GM12878 (cell line): ENCODE measurements around the gene SPI1. TPM values are rescaled to one million over a fixed set of nuclear protein-coding genes. Genes with fewer than 3 reads are reported as not detected.

Experiments
- ATAC-seq: fragments of 200-7000 bp; cut with Tn5 transposase; 3 replicates; pipeline ENCODE4 v1.9.1; 2020; ENCODE audit warnings: mild to moderate bottlenecking, moderate library complexity
- BruUV-seq: library from RNA; stranded (reverse); fragments of 400-500 nt; replicated peaks from 2 replicates; lab custom pipeline; 2021; lab: Mats Ljungman, UMichigan
- CTCF ChIA-PET: fragments of 300-600 bp; sonication (Branson Sonifier 250); formaldehyde crosslinking; extraction: SDS; loops from one replicate; lab custom pipeline; 2021; ENCODE audit warnings: inconsistent platforms; lab: Yijun Ruan, JAX
- POLR2A ChIA-PET: fragments of 350-600 bp; formaldehyde crosslinking; extraction: SDS; loops from one replicate; lab custom pipeline; 2021; ENCODE audit warnings: inconsistent platforms; lab: Charles Lee
- RAD21 ChIA-PET: fragments of 300-600 bp; sonication (Branson Sonifier 250); formaldehyde crosslinking; loops from one replicate; lab custom pipeline; 2023; ENCODE audit warnings: antibody characterized with exemption; ENCODE audit not compliant: unreplicated experiment; lab: Charles Lee
- SMC1A ChIA-PET: fragments of 300-600 bp; sonication (Branson Sonifier 250); formaldehyde crosslinking; loops from one replicate; lab custom pipeline; 2023; ENCODE audit not compliant: unreplicated experiment, uncharacterized antibody; lab: Charles Lee
- DNase-seq: peaks from one replicate; pipeline ENCODE4 v3.0.0-alpha.2; 2011; ENCODE audit warnings: low read depth, low spot score
- FAIRE-seq: peaks from 3 replicates; lab custom pipeline; 2011; peaks lifted over from hg19 to GRCh38; lab: Jason Lieb, UNC
- H2AFZ ChIP-seq: 2 replicates; pipeline ENCODE4 v1.6.0; 2011; ENCODE audit warnings: low read depth, low read length, control low read depth; ENCODE audit not compliant: control insufficient read depth
- H3K27ac ChIP-seq: 2 replicates; pipeline ENCODE4 v1.5.1; 2011; ENCODE audit warnings: control low read depth; ENCODE audit not compliant: control insufficient read depth, insufficient read depth
- H3K27me3 ChIP-seq, 2 experiments: replicated peaks in 1 of 2; 2 replicates each; pipeline versions ENCODE4 v1.6.0 to v1.6.1; 2011; ENCODE audit warnings: low read length in 1 of 2; ENCODE audit not compliant: control insufficient read depth in 2 of 2, insufficient read depth in 2 of 2
- H3K36me3 ChIP-seq, 2 experiments: 2 replicates each; pipeline ENCODE4 v1.5.1; 2011; ENCODE audit warnings: low read length in 1 of 2; ENCODE audit not compliant: control insufficient read depth in 2 of 2, insufficient read depth in 2 of 2
- H3K4me1 ChIP-seq: 2 replicates; pipeline ENCODE4 v1.6.1; 2011; ENCODE audit warnings: mild to moderate bottlenecking, low read length, moderate library complexity, mixed read lengths; ENCODE audit not compliant: control insufficient read depth, insufficient read depth
- H3K4me2 ChIP-seq: 2 replicates; pipeline ENCODE4 v1.6.0; 2011; ENCODE audit warnings: control low read depth; ENCODE audit not compliant: control insufficient read depth, insufficient read depth
- H3K4me3 ChIP-seq: fragments of 200-600 bp; sonication (generic); 2 replicates; pipeline ENCODE4 v1.5.1; 2016
- H3K79me2 ChIP-seq: 2 replicates; pipeline ENCODE4 v1.6.0; 2011; ENCODE audit warnings: low read length; ENCODE audit not compliant: control insufficient read depth, insufficient read depth
- H3K9ac ChIP-seq: 2 replicates; pipeline ENCODE4 v1.8.0; 2011; ENCODE audit warnings: low read length, control low read depth, mixed read lengths; ENCODE audit not compliant: control insufficient read depth, insufficient read depth
- H3K9me3 ChIP-seq: replicated peaks from 3 replicates; pipeline ENCODE4 v1.5.1; 2011; ENCODE audit warnings: mild to moderate bottlenecking, low read length; ENCODE audit not compliant: control insufficient read depth, insufficient read depth
- H4K20me1 ChIP-seq: 2 replicates; pipeline ENCODE4 v1.6.0; 2011; ENCODE audit not compliant: control insufficient read depth, insufficient read depth
- GABPA ChIP-seq: IDR thresholded peaks from 2 replicates; pipeline ENCODE4 v1.6.1; 2014; ENCODE audit warnings: antibody characterized with exemption, low read depth, mild to moderate bottlenecking, inconsistent platforms
- REST ChIP-seq: IDR thresholded peaks from 2 replicates; pipeline ENCODE4 v1.6.1; 2012; ENCODE audit warnings: mild to moderate bottlenecking, low read depth, low read length
- SIX5 ChIP-seq: IDR thresholded peaks from 2 replicates; pipeline ENCODE4 v1.6.1; 2011; ENCODE audit warnings: mild to moderate bottlenecking, low read depth, low read length, moderate library complexity; ENCODE audit not compliant: severe bottlenecking
- TARDBP ChIP-seq: IDR thresholded peaks from 2 replicates; pipeline ENCODE4 v1.6.1; 2016; ENCODE audit warnings: borderline replicate concordance
- WGBS: methylation state at CpG from one replicate; pipeline ENCODE4 v1.1.6; 2016; ENCODE audit warnings: low lambda C conversion rate; ENCODE audit not compliant: insufficient replicate concordance, insufficient coverage; ENCODE audit errors: missing lambda C conversion rate; 5-methylcytosine and 5-hydroxymethylcytosine counted together
- in situ Hi-C: fragments of 300-500 bp; cut with MboI; formaldehyde crosslinking; loops from 9 replicates; pipeline ENCODE4 v1.14.3; 2018; ENCODE audit warnings: mixed read lengths
- intact Hi-C: fragments of 100-400 bp; cut with micrococcal nuclease; formaldehyde crosslinking; loops from one replicate; pipeline ENCODE4 v1.14.2; 2022; ENCODE audit not compliant: unreplicated experiment
- polyA plus RNA-seq, 11 experiments: library from polyadenylated mRNA; depleted of rRNA in 4 of 11; unstranded in 6 of 11; stranded (reverse) in 5 of 11; fragments of >200 nt; fragmentation: Nextera tagmentation in 4 of 11; fragmentation: Illumina TruSeq in 1 of 11; extraction: Ambion mirVana in 4 of 11; extraction: Trizol in 1 of 11; gene quantifications; 1 replicate in 1 of 11; 2 replicates in 10 of 11; pipeline versions ENCODE4 v1.2.1 to v1.2.3, GENCODE V29; 2011 to 2016; ENCODE audit warnings: inconsistent platforms in 2 of 11, missing spikeins in 2 of 11, low read depth in 1 of 11
- total RNA-seq, 4 experiments: library from RNA; depleted of rRNA in 3 of 4; stranded (reverse); fragments of >200 nt in 3 of 4; fragmentation: Illumina TruSeq in 1 of 4; extraction: Trizol in 1 of 4; gene quantifications; 2 replicates each; pipeline versions ENCODE4 v1.2.1 to v1.2.3, GENCODE V29; 2013 to 2021

Gene SPI1
- total and polyA plus RNA-seq, 10 of the 15 experiments (the other 5 are each of a cell fraction or from before 2014, with no cell fraction given) = 0.05 to 31.1 (median 9.7) TPM

DNA sequence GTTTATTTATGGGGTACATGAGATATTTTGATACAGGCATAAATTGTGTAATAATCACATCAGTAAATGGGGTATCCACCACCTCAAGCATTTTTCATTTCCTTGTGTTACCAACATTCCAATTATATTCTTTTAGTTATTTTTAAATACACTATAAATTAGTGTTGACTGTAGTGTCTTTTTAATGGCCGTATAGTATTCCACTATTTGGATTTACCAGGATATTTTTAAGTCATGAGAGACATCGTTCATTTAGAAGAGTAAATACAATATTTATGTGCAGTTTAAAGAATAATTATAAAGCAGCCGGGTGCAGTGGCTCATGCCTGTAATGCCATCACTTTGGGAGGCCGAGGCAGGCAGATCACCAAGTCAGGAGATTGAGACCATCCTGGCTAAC lies 6.2 kb upstream of the SPI1 start:
- no peak for DNase-seq
- in situ Hi-C loops = no loop called here

More for the DNA sequence above, 6.2 kb upstream of the SPI1 start:
- H3K79me2 ChIP-seq = no peaks in the 10 kb centered on the region
- ChIA-PET SMC1A (no interaction called here), RAD21 (no interaction called here), POLR2A (no interaction called here), CTCF (interaction anchor here (1.8 kb wide), 1 partner anchor 10 kb away, joined by 5 read pairs; no protein-coding TSS in a partner anchor)
- H2AFZ ChIP-seq = no peak overlapping the region
- H4K20me1 ChIP-seq = no peaks in the 10 kb centered on the region
- no peaks in the 10 kb centered on the region for H3K9me3 ChIP-seq
- no TSS peak for BruUV-seq
- ATAC-seq = no peak
- no peaks in the 10 kb centered on the region for H3K27me3 ChIP-seq
- FAIRE-seq = no peak
- no peak overlapping the region for H3K27ac ChIP-seq
- no peak overlapping the region for H3K9ac ChIP-seq
- H3K4me1 ChIP-seq = no peaks in the 10 kb centered on the region
- H3K4me2 ChIP-seq = no peak overlapping the region
- no peaks in the 10 kb centered on the region for H3K36me3 ChIP-seq
- intact Hi-C loops = no loop called here
- H3K4me3 ChIP-seq = no peak overlapping the region
- WGBS = 78% methylated on average over 4 of the region's 4 CpGs
- TF ChIP-seq SIX5 (no peak), TARDBP (no peak), GABPA (no peak), REST (no peak)
